NCI-H2196 (cell line): ENCODE measurements around the gene NFRKB.
A peak's percentile ranks its signal among the peaks of the same experiment; 100 is the strongest.

ENCODE experiments used
- DNase-seq: peaks from one replicate; lab custom pipeline; 2025; ENCODE audit not compliant: unreplicated experiment; lab: John Stamatoyannopoulos, UW

Gene NFRKB

DNA sequence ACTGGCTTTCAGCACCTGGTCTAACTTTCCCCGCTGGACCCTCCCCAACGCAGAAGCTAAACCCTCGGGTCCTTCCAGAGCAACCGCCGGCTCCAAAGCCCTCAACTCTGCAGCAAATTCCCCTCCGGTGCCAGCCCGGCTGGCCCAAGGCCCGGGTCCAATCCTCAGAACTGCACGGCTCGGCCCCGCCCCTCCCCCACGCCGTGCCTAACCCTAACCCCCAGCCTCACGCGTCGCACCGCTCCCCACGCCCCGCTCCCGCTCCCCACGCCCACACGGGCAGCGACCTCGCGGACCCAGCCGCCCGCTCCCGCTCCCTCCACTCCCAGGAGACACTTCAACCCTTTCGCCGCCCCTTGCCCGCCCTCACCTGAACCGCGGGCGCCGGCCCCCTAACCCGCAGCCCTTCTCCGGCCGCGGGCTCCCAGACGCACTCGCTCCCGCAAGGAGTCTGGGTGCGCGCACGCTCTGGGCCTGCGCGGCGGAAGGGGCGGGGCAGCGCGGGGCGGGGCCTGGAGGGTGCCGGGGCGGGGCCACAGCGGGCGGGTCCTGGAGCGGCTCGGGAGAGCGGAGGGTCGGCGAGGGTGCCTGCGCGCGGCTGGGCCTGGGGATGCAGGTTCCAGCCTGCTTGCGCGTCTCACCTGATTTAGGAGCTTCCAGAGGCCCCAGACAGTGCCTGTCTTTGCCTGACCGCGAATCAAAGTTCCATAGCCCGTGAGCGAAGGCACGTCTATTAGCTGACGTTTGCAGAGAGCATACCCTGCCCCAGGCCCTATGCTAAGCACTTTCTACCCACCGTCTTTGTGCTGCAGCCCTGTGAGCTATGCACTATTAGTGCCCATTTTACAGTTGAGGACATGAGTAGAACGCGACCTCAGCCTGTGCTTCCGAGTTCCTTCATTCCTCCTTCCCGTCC is at the start of gene NFRKB:
Gene NFRKB (minus strand): TSS at position 453 of the 916 bp plus-strand sequence. CDS start 2,729 bp downstream, outside the sequence.
- DNase-seq: peak; percentile 85

DNA sequence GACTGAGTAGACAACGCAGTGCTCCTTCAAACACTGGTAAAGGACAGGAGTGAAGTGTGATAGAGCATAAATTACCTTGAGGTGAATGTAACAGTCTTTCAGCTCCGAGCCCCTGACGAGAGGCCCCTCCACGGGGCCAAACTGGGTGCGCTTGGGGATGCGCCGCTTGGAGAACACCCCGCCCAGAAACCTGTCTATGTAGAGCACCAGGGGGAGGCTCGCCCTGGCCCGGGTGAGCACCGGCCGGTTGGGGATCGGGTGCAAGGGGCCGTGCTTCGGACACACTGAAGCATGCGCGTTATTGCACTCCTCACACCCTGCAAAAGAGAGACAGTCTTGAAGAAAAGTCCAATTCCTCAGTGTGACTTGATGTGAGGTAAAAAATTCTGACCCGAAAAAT is 49.3 kb upstream of the NFRKB start:
- DNase-seq: no peak

DNA sequence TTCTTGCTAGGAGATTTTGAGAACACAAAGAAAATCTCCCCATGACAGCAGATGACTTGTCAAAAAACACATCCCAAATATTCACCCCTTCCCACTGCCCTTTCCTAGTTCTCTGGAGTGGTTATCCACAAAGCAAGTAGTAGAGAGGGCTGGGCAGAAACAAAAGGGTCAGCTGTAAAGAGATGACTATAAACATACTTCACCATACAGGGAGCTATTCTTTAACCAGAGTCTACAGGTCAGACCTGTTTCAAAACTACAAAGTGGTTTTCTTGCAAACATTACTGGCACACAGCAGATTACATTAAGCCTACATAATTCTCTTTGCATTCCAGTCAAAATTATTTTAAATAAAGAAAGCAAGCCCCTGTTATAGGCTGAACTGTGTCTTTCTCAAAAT is 47.7 kb upstream of the NFRKB start:
- no peak for DNase-seq

DNA sequence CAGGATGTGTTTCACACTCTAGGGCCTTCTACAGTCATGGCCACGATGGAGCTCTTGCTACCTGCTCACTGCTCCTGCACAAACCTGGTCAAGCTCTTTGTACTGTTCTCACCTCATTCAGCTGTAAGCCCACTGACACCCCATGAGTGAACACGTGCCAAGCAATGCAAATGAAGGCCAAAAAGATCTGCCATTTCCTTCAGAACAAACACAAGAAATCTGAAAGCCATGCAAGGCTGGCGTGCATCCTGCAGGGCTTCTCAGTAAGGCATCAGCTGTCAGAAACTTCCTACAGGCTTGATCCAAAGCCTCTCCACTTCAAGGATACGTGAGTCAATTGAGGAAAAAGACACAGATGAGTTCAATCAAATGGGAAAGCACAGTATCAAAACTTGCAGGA is 44.1 kb upstream of the NFRKB start:
- DNase-seq: no peak

DNA sequence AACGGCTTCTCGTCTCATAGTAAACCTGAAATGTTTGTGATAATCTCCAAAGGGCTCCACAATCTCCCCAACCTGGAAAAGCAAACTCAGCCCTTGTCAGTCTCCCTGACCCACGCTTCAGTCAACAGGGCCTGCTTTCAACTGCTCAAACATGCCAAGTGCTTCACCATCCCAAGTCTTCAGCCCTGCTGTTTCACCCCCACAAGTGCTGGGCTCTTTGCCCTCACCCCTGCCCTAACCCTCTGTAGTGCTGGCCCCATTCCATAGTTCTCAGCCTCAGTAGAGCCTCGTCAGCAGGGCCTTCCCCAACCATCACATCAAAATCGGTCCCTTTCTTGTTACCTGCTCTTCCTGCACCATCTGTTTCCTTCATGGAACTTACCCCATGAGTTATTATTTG is 43.4 kb upstream of the NFRKB start:
- no peak for DNase-seq

DNA sequence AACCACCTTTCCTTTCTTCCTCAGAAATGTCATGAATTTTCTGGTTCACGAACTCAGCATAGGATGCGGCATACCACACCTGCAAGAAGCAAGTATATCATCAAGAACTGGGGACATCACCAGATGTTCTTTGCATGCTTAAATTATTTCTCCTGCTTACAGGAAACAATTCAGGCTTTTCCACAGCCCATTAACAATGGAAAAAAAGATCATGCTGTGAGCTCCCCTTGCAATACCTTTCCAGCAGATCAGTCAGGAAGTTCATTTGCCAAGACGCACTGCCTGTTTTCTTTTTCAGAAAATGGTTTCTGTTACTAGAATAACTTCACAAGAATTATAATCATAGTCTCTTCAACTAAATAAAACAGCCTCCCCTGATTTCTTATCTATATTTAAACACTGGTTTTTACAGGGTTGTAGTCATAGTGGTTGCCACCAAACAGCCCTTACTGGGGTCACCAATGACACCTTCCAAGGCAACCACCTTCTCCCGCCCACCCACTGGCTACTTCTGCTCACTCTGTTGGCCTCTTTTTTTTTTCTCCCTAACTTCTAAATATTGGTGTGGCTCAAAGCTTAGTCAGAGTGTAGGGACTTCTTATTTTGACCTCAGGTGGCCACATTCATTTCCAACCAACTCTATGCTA is 42.3 kb upstream of the NFRKB start:
- no peak for DNase-seq

DNA sequence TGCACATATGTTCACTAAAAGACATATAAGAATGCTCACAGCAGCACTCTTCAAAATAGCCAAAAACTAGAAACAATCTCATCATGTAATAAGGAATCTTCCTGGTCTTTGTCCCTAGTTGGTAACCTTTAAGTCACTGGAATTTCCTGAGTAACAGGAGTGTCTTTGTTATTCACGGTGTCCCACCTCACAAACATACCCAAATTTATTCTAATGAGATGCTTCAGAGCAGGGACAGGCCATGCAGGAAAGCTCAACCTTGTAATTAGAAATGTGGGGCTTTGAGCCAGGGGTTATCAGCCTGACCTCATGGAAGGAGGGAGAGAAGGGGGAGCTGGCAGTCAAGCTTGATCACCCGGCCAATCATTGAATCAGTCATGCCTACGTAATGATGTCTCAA is 40.3 kb upstream of the NFRKB start:
- DNase-seq: no peak

DNA sequence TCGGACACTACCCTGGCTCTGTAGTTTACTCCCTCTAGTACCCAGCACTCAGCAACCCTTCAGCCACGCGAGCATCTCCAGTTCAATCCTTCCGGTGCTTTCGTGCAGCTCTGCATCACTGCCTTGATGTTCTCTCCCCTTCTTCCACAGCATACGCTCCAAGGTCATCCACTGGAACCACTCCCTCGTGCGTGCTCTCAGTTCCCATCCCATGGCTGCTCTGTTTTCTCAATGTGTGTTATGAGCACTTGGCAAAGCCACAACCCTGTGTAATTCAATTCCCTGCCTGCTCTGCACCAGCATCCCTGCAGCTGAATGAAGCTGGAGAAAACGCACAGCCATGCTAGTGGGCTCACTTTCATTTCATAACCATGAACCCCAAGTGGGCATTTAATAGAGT is 38.5 kb upstream of the NFRKB start:
- DNase-seq: no peak

DNA sequence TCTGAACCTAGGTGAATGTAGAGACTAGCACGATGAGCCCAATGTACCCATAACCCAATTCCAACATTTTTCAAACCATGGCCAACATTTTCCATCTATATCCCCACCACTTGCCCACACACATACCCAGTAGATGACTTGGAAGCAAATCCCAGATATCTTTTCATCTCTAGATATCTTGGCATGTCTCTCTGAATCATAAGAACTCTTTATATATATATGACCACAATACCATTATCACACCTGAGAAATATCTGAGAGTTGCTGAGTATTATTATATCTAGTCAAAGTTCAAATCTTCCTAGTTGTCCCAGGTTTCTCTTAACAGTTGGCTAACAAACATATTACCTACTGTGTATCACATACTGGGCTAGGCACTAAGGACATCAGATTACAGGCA is 37.9 kb upstream of the NFRKB start:
- no peak for DNase-seq

DNA sequence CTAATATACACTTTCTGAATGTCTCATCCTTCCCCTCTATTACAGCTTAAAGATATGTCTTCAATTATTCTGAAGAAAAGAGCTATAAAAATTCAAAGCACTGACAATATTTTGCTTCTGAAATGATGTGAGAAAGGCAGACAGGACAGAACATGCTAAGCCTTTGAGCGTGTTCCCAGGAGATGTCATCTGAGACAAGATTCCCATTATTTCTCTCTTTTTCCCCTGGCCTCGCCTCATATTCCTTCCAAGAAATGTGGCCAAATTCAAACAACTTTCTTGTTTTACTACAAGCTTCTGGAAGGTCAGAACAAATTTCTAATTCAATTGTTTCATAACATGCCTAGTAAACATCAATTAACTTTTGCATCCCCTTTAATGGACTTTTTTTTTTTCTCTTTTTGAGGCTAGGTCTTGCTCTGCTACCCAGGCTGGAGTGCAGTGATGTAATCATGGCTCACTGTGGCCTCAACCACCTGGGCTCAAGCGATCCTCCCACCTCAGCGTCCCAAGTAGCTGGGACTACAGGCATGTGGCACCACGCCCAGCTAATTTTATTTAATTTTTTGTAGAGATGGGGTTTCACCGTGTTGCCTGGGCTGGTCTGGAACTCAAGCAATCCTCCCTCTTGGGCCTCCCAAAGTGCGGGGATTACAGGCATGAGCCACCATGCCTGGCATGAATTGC is 37.1 kb upstream of the NFRKB start:
- no peak for DNase-seq

DNA sequence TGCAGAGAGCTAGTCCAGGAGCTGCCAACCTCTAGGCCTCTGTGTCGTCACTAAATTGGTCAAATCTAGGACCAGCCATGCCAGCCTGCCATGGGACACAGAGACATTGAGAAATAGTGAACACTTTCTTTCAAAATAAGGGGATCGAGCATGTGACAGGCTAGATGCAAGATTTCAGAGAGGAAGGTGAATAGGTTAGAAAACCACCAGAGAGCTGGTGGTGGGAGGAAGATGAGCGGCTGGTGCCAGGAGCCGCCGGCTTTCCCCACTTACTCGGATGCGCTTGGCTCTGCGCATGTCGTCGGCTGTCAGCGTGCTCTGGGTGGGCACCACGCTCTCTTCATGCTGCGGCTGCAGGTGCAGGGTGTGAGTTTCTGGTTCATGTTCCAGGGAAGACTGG is 35.4 kb upstream of the NFRKB start:
- DNase-seq: no peak

DNA sequence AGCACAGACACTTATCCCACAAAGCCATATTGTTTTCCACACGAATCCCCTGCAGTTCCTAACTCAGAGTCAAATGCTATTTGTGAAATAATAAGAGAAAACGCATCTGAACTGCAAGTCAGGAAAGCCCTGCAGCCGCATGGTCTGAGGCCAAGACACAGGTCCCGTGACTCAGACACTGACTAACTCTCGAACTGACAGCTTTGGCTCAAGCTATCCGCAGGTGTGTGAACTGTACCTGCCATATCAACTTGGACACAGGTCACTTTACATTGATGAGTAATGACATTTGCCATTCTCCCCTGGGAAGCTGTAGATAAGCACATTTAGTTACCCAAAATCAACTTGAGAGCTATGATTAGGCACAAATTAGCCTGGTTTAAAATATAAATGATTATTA is 34.9 kb upstream of the NFRKB start:
- DNase-seq: no peak

DNA sequence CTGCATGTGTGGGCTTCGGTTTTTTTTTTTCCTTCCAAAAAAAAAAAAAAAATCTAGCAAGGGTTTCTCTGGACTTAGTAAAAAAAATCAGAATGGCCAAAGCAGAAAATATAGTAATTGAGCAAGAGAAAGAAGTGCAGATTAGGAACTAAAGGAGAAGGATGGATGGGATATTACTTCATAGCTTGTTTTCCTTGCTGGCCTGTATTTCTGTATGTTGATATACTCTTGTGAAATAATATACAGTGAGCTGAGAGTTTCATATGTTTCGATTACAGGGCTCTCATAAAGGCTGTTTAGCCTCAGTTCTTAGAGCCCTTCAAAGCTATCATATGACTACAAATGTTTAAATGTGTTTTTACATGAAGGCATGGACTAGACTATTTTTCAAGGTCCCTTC is 34.3 kb upstream of the NFRKB start:
- no peak for DNase-seq

DNA sequence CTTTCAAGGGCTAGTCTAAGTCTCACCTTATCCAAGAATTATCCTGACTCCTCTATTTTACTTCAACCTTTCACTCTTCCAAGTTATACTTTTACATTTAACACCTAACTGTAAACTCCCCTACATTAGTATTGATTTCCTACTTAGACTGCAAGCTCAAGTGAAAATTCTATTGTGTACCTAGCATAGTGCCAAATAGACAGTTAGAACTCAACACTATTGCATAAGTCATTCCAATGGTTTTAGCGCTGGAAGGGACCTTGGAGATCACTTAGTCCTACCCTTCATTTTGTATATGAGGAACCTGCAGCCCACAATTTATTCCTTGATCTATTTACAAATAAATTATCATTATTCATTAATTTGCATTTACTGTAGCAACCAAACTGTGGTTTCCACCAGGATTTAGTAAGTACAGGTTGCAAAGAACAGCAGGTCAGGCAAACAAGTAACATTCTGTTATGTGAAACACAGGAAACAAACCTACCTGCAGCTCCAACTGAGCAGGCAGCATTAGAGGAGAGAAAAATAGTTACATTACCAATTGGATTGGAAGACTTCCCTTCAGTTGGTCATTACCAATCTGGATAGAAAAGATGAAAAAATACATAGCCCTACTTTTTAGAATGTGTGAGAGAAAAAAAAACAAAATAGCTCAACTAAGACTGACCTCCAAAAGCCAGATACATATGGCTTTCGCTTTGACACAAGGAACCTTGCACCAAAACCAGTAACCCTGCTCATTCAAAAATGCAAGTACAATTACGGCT is 33.7 kb upstream of the NFRKB start:
- DNase-seq: no peak

DNA sequence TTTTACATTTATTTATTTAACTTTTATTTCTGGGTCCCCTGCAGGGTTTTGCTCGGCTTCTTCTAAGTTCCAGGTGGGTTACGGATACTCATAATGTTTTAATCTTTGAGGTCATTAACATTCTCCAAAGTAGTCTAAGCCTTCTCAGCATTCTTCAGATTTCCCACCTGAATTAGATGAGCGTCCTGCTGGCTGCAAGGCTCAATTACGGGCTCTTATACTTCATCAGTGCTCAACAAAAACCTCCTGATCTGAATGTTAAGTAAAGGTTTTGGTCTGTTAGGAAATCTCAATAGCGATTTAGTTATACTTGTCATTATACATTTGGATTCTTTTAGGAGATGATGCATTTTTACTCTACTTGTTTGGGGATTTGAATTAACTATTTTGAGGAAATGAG is 27.3 kb upstream of the NFRKB start:
- DNase-seq: no peak

DNA sequence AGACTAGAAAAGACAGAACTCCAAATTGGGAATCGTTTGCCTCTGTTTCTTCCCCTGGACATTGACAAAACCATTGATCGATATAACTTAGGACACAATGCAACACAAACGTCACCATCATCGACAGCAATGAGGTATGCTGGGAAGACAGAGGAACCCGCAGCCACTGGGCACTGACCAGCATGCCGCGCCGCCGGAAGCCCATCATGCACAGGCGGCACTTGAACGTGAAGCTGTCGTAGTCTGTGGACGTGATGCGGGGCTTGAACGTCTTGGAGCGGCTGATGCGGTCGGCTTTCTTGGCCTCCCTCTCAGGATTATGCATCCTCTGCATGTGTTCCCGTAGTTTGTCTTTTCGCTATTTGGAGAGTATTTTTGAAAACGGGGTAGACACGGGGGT is 23.0 kb upstream of the NFRKB start:
- no peak for DNase-seq

DNA sequence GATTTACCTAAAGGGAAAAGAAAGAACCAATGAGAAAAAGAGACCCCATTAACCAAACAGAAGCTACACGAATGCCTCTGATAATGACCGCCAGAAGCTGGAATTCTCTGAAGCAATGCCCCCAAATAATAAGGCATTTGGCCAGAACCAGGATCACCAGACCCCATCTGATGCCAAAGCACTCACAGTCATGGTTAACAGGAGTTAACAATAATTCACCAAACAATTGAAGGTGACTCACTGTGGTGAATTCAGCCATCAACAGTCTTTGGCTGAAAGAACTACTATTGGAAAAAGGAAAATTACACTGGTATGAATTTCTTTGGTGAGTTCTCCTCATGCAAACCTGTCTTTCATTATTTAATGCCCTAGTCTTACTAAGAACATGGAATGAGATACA is 21.9 kb upstream of the NFRKB start:
- no peak for DNase-seq

DNA sequence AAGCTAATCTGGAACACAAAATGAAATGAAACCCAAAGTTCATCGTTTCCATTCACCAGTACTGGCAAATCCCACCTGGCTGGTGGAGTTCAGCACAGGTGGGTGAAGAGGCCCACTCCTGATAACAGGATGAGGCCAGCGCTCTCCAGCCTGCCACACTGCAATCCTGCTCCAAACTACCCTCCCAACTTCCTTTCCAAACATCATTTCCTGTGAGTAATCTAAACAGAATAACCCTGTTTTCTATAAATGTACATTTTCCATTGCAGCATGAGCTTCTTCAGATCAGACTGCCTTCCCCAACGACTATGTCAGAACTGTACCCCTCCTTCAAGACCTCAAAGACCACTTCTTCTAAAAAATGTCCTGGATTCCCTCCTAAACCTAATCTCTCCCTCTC is 15.9 kb upstream of the NFRKB start:
- DNase-seq: no peak

DNA sequence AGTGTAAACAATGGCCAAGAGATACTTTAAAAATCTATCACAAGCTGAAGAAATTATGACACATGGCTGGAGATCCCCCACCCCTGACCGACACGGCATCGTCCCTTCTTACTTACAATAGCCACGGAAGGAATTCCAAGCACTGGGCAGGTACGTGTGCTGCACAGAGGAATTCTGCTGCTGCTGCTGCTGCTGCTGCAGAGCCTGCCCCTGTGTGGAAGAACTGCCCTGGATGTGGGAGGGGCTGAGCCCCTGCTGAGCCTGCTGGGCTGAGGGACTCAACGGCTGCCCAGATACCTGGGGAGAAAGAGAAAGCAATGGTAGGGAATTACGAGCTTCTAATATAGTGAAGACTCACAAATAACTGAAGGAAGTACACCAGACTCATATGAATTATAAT is 15.0 kb upstream of the NFRKB start:
- no peak for DNase-seq

DNA sequence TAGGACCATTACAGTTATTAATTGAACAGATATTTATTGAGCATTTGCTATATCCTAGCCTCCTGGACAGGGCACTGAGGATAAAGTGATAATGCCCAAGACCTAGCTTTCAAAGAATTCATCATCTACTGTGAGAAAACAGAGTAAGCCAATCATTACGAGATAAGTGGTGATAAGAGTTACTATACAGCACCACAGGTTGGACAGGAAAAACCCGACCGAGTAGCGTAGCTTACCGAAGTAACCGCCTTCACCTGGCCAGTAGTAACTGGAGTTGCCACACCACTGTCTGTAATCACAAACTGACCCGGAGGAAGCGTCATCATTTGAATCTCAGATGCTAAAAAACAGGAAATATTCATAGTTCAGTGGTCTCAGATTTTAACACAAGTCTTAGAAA is 10.0 kb upstream of the NFRKB start:
- DNase-seq: no peak

DNA sequence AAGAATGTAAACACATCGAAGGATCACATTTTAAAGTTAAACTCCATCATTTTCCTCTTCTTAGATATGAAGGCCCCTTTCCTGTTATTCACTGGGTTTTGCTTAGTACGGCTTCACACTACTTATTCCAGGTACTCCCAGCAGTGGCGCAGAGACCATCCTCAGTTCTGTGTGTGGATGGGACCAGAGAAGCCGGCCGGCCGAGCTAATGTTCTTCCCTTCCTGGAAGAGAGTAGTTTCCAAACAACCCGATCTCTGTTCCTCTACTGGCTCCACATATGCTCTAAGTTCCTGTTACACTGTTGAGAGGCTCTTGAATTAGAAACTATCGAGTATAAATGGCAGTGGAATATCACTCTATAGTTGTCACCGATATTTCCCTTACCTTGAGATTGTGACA is 684 bp upstream of the NFRKB start:
- no peak for DNase-seq
